ENCODE data around the gene KDM2B. TPM values are rescaled to one million over a fixed set of nuclear protein-coding genes. Genes with fewer than 3 reads are reported as not detected.
"Not testable (repeated sequence)": the region's sequence is repeated elsewhere in the genome, so short reads cannot be mapped to it uniquely, and the experiment has no call there.

Gene KDM2B
- total and polyA plus RNA-seq, 10 of the 15 experiments (the other 5 are each of a cell fraction or from before 2014, with no cell fraction given) = 13.6 to 124 (median 40.4) TPM

DNA sequence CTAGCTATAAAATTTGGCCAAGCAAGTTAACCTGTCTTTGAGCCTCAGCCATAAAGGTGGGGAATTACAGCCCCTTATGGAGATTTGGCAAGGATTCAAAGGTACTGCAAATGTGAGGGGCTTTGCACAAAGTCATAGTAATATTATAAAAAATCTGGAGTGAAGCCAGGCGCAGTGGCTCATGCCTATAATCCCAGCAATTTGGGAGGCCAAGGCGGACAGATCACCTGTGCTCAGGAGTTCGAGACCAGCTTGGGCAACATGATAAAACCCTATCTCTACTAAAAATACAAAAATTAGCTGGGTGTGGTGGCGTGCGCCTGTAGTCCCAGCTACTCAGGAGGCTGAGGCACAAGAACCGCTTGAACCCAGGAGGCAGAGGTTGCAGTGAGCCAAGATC lies 4.1 kb upstream of the KDM2B start:
- FAIRE-seq; H3K9ac ChIP-seq (ENCODE audit: control insufficient read depth, insufficient read depth, low read length); H3K9me3 ChIP-seq (replicated peaks; ENCODE audit: control insufficient read depth, insufficient read depth, low read length); H3K27me3 ChIP-seq (replicated peaks in 1 of 2; ENCODE audit: control insufficient read depth in 2 of 2, insufficient read depth in 2 of 2, low read length in 1 of 2); intact Hi-C loops (cut with micrococcal nuclease; ENCODE audit: unreplicated experiment); H2AFZ ChIP-seq (ENCODE audit: control insufficient read depth, low read depth, low read length); H4K20me1 ChIP-seq (ENCODE audit: control insufficient read depth, insufficient read depth); H3K27ac ChIP-seq (ENCODE audit: control insufficient read depth, insufficient read depth); in situ Hi-C loops (cut with MboI); H3K79me2 ChIP-seq (ENCODE audit: control insufficient read depth, insufficient read depth, low read length); H3K4me1 ChIP-seq (ENCODE audit: control insufficient read depth, insufficient read depth, low read length); H3K36me3 ChIP-seq (ENCODE audit: control insufficient read depth in 2 of 2, insufficient read depth in 2 of 2, low read length in 1 of 2); H3K4me3 ChIP-seq; DNase-seq (ENCODE audit: low read depth, low spot score); ATAC-seq; H3K4me2 ChIP-seq (ENCODE audit: control insufficient read depth, insufficient read depth); BruUV-seq (replicated peaks): not testable (repeated sequence)
- ChIA-PET SMC1A (ENCODE audit: uncharacterized antibody, unreplicated experiment) (interaction anchor here (1.0 to 1.5 kb wide), 4 partner anchors 40 to 102 kb away, joined by 3 to 6 read pairs (median 4); no protein-coding TSS in a partner anchor), RAD21 (ENCODE audit: unreplicated experiment) (interaction anchor here (1.2 to 2.2 kb wide), 4 partner anchors 23 to 48 kb away, joined by 3 to 10 read pairs (median 6); no protein-coding TSS in a partner anchor), POLR2A (interaction anchor here (0.7 to 2.7 kb wide), 2 partner anchors 9 to 43 kb away, joined by 3 to 9 read pairs; no protein-coding TSS in a partner anchor), CTCF (interaction anchor here (0.8 to 2.4 kb wide), 5 partner anchors 32 to 90 kb away, joined by 3 to 7 read pairs (median 4); no protein-coding TSS in a partner anchor)
- WGBS (ENCODE audit: insufficient coverage, insufficient replicate concordance, low lambda C conversion rate, missing lambda C conversion rate) = 80% methylated on average over 6 of the region's 6 CpGs

DNA sequence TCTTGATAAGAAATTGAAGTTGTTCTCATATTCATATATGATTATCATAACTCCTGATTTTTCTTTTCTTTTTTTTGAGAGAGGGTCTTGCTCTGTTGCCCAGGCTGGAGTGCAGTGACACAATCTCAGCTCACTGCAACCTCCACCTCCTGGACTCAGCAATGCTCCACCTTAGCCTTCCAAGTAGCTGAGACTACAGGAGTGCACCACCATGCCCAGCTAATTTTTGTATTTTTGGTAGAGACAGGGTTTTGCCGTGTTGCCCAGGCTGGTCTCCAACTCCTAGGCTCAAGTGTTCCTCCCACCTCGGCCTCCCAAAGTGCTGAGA lies 2.5 kb upstream of the KDM2B start:
- H3K36me3 ChIP-seq (ENCODE audit: control insufficient read depth in 2 of 2, insufficient read depth in 2 of 2, low read length in 1 of 2); FAIRE-seq; DNase-seq (ENCODE audit: low read depth, low spot score); H3K9me3 ChIP-seq (replicated peaks; ENCODE audit: control insufficient read depth, insufficient read depth, low read length); H3K4me3 ChIP-seq; H4K20me1 ChIP-seq (ENCODE audit: control insufficient read depth, insufficient read depth); H3K4me1 ChIP-seq (ENCODE audit: control insufficient read depth, insufficient read depth, low read length); ATAC-seq; H3K4me2 ChIP-seq (ENCODE audit: control insufficient read depth, insufficient read depth); H3K9ac ChIP-seq (ENCODE audit: control insufficient read depth, insufficient read depth, low read length); intact Hi-C loops (cut with micrococcal nuclease; ENCODE audit: unreplicated experiment); H2AFZ ChIP-seq (ENCODE audit: control insufficient read depth, low read depth, low read length); BruUV-seq (replicated peaks); in situ Hi-C loops (cut with MboI); H3K27me3 ChIP-seq (replicated peaks in 1 of 2; ENCODE audit: control insufficient read depth in 2 of 2, insufficient read depth in 2 of 2, low read length in 1 of 2); H3K27ac ChIP-seq (ENCODE audit: control insufficient read depth, insufficient read depth): not testable (repeated sequence)
- SMC1A ChIA-PET (ENCODE audit: uncharacterized antibody, unreplicated experiment) = interaction anchor here (0.6 to 1.6 kb wide), 9 partner anchors 15 to 49 kb away, joined by 3 to 7 read pairs (median 3); partner anchors contain the start of gene ORAI1
- CTCF ChIA-PET = interaction anchor here (0.8 to 2.4 kb wide), 8 partner anchors 24 to 88 kb away, joined by 3 to 7 read pairs (median 4); partner anchors contain the start of gene ORAI1
- POLR2A ChIA-PET = interaction anchor here (0.5 to 8.1 kb wide), 4 partner anchors 32 to 67 kb away, joined by 4 to 87 read pairs (median 8); no protein-coding TSS in a partner anchor
- RAD21 ChIA-PET (ENCODE audit: unreplicated experiment) = interaction anchor here (0.8 to 2.2 kb wide), 7 partner anchors 30 to 211 kb away, joined by 3 to 10 read pairs (median 4); no protein-coding TSS in a partner anchor
- peaks cover 11% of the 10 kb centered on the region for H3K79me2 ChIP-seq (ENCODE audit: control insufficient read depth, insufficient read depth, low read length)
- 66% methylated on average over 2 of the region's 2 CpGs for WGBS (ENCODE audit: insufficient coverage, insufficient replicate concordance, low lambda C conversion rate, missing lambda C conversion rate)

Data from GM12878 (cell line).